ENCODE measurements around the gene PTPRA. TPM values are rescaled to one million over a fixed set of nuclear protein-coding genes. Genes with fewer than 3 reads are reported as not detected.

PTPRA gene
- total RNA-seq, 1 donor from 2014 or later = 59.9 TPM

- H3K27me3 Mint-ChIP-seq (ENCODE audit: unreplicated experiment) = peaks cover 10% of the 10 kb centered on the region
- H3K9me3 Mint-ChIP-seq (ENCODE audit: unreplicated experiment) = no peaks in the 10 kb centered on the region
- no peak for DNase-seq (ENCODE audit: low spot score)
- peak overlapping the region; percentile 94 for H3K27ac Mint-ChIP-seq (ENCODE audit: unreplicated experiment)
- H3K36me3 Mint-ChIP-seq (ENCODE audit: low read depth, unreplicated experiment) = peaks cover 21% of the 10 kb centered on the region
- no peak for TF ChIP-seq CTCF (IDR thresholded peaks at IDR 0.05; ENCODE audit: unreplicated experiment)
- peaks cover 23% of the 10 kb centered on the region for H3K4me1 Mint-ChIP-seq (ENCODE audit: unreplicated experiment)
- peak overlapping the region; percentile 80 for H3K4me3 Mint-ChIP-seq (ENCODE audit: unreplicated experiment)
Measured at GRCh38 chr20:3041854-3042409, 168.7 kb downstream of the PTPRA start.

GRCh38 chr20:3042625-3043024 lies 169.3 kb downstream of the PTPRA start:
- Mint-ChIP-seq H3K27ac (ENCODE audit: unreplicated experiment) (no peak overlapping the region), H3K4me3 (ENCODE audit: unreplicated experiment) (no peak overlapping the region), H3K9me3 (ENCODE audit: unreplicated experiment) (no peaks in the 10 kb centered on the region), H3K4me1 (ENCODE audit: unreplicated experiment) (peaks cover 24% of the 10 kb centered on the region), H3K27me3 (ENCODE audit: unreplicated experiment) (peaks cover 10% of the 10 kb centered on the region), H3K36me3 (ENCODE audit: low read depth, unreplicated experiment) (peaks cover 21% of the 10 kb centered on the region)
- no peak for TF ChIP-seq CTCF (IDR thresholded peaks at IDR 0.05; ENCODE audit: unreplicated experiment)
- DNase-seq (ENCODE audit: low spot score) = no peak

GRCh38 chr20:3043322-3043721 lies 170.0 kb downstream of the PTPRA start, which contains the start of gene GNRH2:
GNRH2 (plus strand) TSS chr20:3043622; CDS start chr20:3044415, 793 bp downstream.
- Mint-ChIP-seq H3K9me3 (ENCODE audit: unreplicated experiment) (no peaks in the 10 kb centered on the region), H3K4me3 (ENCODE audit: unreplicated experiment) (peak within 1 kb of the TSS; percentile 12), H3K27me3 (ENCODE audit: unreplicated experiment) (peaks cover 10% of the 10 kb centered on the region), H3K36me3 (ENCODE audit: low read depth, unreplicated experiment) (peaks cover 18% of the 10 kb centered on the region), H3K4me1 (ENCODE audit: unreplicated experiment) (peaks cover 24% of the 10 kb centered on the region), H3K27ac (ENCODE audit: unreplicated experiment) (no peak within 1 kb of the TSS)
- no peak for DNase-seq (ENCODE audit: low spot score)
- no peak for TF ChIP-seq CTCF (IDR thresholded peaks at IDR 0.05; ENCODE audit: unreplicated experiment)

- no peak for TF ChIP-seq CTCF (IDR thresholded peaks at IDR 0.05; ENCODE audit: unreplicated experiment)
- H3K27me3 Mint-ChIP-seq (ENCODE audit: unreplicated experiment) = peaks cover 10% of the 10 kb centered on the region
- H3K4me3 Mint-ChIP-seq (ENCODE audit: unreplicated experiment) = no peak overlapping the region
- no peak for DNase-seq (ENCODE audit: low spot score)
- H3K27ac Mint-ChIP-seq (ENCODE audit: unreplicated experiment) = no peak overlapping the region
- H3K9me3 Mint-ChIP-seq (ENCODE audit: unreplicated experiment) = no peaks in the 10 kb centered on the region
- H3K36me3 Mint-ChIP-seq (ENCODE audit: low read depth, unreplicated experiment) = peaks cover 19% of the 10 kb centered on the region
- H3K4me1 Mint-ChIP-seq (ENCODE audit: unreplicated experiment) = peaks cover 24% of the 10 kb centered on the region
Measured at GRCh38 chr20:3044336-3044965, 171.2 kb downstream of the PTPRA start.
